Retina (tissue), 1 donor: Measurements from ENCODE around the gene STK16.
"Not testable (repeated sequence)": the region's sequence is repeated elsewhere in the genome, so short reads cannot be mapped to it uniquely, and the experiment has no call there.

Experiments used
- DNase-seq: peaks from one replicate; pipeline ENCODE4 v3.0.0-alpha.2; 2016

Gene STK16

DNA sequence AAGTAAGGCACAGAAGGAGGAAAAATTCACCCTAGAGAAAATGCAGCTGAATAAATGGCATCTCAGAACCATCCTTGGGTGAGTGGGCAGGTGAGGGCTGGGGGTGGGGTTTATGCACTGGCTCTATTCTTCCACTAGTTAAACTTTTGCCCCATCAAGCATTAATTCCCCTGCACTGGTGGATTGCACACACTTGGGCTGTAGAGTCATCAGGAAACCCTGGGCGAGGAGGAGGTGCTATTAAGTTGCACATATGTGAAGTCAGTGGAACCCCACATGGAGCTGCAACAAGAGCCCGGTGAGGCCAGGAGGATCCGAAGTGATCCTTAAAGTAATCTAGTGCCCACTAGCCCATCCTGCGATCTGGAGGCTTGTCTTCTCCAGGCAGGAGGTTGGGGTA is 27.1 kb downstream of the STK16 start:
- DNase-seq: no peak

DNA sequence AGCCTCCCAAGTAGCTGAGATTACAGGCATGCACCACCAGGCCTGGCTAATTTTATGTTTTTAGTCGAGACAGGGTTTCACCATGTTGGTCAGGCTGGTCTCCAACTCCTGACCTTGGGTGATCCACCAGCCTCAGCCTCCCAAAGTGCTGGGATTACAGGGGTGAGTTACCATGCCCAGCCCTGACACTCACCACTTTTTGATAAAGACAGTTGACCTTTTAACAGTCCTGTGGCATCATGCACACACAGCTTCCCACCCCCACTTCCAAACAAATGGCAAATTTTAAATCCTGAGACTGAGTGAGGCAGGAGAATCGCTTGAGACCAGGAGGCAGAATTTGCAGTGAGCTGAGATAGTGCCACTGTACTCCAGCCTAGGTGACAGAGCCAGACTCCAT is 27.7 kb downstream of the STK16 start:
- DNase-seq: no peak

DNA sequence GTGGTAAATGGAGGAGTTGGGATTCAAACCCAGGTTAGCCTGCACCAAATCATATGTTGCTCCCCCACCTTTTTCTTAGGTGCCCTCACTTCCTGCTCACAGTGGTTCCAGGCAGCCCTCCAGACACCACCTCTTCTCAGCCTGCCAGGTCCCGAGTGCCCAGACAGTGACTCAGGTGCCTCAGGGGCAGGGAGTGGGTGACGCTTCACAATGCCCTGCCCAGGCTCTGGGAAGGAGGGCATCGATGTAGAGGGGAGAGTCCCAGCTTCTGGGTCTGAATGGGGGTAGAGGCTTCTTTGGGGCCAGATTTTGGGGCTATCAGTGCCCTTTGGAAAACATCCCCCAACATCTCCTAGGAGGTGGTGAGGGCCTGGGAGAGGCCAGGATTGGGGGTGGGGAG is 28.7 kb downstream of the STK16 start:
- no peak for DNase-seq

DNA sequence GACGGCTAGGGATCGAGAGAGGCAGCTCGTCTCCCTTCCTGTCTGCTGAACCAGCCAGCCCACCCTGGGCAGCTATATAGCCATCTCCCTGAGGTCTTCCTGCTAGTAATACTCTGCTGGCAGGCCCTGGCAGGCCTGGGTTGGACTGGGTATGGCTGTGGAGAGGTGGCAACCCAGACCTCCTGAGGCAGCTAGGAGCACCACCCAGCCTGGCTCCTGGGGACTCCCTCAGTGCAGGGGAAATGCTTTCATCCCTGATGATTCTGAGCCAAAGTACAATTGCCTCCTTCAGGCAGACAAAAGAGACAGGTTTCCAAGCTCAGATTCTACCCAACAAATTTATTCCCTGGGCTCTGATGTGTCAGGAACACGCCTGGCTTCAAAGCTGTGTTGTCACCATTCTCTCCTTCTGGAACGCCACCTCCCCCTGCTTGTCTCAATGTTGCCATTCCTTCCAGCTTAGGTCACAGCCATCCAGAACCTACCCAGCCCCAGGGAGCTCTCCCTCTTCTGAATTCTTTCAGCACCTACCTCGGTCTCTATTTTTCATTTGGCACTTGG is 29.2 kb downstream of the STK16 start:
- no peak for DNase-seq

DNA sequence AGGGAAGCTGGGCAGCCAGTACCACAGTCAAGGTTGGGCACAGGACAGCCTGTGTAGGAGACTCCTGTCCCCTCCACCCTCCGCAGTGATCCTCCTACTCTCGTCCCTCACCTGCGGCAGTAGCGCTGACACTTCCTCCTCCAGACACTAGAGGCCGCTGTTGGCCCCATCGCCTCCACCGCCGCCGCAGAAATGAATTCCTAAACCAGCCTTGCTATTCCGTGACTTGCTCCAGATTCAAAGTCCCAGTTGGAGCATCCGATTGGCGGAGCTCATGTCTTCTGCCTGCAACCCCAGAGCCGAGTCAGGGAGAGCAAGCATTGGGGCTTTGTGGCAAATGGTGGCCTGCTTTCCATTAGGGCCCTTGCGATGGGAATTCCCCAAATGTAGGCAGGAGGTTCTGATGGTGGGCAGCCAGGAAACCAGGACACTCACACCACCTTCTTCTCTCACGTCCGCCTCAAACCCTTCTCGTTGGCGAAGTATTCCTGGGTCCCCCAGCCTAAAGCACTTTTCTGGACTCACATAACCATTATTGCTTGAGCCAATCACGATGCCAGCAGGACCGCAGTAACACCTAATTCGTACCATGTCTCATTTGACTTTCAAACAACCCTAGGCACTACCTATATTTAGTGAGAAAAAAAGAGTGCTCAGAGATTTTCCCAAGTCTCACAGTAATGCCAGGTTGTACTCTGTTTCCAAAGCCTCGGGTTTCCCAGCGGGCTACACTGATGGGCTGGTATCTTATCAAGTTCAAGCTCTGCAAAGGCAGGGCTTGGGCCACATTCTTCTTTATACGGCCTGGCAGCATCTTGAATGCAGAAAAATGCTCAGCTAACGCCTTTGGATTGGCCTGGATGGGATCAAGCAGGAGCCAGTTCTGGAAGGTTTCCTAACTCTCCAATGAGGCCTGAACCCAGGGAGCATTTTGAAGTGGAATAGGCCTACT is 32.7 kb downstream of the STK16 start:
- peak; percentile 90 for DNase-seq

DNA sequence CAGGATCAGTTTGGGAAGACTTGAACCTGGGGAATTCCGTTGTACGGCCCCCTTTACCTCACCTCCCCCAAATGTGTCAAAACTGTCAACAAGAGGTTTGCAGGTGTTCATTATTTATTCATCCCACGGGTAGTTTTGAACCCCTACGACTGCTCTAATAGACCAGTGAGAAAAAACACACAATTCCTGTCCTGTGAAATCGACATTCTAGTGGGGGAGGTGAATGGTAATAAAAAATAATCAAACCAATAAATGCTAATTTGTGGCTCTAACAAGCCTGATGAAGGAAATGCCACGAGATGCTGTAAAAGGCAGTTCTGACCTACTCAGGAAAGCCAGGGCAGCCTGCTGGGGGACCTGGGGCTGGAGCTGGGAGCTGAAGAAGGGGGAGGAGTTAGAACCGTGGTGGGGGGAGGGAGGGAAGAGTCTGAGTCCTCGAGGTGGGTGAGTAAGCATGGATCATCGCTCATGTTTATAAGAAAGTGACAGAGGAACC is 33.4 kb downstream of the STK16 start:
- no peak for DNase-seq

DNA sequence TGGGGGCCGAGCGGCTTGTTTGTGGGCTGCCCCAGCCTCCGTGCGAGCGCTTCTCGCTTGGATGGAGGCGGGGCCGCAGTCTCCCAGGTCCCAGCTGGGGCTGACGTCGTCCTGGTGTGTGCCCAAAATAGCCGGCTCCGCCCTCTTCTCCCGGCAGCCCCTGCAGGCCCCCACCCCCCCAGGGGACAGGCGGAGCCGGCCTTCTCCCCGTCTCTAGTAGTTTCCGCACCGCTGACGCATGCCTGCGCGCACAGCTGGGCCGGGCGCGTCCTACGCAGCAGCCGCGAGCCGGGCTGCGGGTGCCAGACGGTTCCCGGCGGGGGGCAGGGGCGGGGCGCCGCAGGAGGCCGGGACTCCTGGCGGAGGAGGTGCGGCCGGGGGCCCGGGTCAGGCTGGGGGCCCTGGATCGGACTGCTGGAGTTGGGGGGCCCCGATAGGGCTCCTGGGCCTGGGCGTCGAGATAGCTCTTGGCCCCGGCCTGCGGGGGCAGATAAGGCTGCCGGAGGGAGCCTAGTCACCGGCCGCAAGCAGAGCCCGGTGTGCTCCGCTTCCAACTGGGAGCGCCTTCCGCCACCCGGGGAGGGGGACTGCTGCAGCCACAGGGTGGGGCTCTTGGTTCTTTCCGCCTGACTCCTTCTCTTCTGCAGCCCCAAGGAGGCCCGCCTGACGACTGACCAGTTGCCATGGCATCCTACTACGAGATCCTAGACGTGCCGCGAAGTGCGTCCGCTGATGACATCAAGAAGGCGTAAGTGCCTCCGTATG is 34.1 kb downstream of the STK16 start, which contains the start of gene DNAJB2:
TSS of gene DNAJB2 (plus strand) at position 216 of the 765 bp plus-strand sequence. CDS start at position 684, 468 bp downstream.
- peak; percentile 95 for DNase-seq

DNA sequence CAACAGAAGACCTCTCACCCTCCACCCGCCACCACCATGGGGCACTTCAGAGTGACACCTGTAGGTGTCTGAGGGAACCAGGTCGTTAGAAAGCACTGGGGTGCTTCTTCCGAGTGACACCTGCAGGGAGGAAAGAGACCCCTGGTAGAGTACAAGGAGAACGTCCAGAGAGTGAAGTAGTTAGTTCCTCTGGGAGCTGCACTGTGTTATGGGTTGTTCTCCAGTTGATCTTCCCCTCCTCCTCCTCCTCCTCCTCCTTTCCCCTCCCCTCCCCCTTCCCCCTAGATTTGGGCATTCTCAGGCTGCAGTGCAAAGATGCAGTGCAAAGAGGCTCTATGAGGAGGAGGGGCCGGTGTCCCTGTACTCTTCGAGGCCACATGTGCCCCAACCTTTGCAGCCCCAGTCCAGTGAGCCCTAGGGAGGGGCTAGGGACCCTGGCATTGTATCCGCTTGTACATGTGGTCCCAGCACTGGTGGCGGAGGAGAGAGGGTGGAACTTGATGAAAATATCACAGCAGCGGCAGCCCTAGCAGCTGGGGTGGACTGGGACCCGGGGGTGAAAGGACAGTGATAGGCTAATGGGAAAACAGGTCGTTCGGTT is 34.7 kb downstream of the STK16 start:
- DNase-seq: no peak

DNA sequence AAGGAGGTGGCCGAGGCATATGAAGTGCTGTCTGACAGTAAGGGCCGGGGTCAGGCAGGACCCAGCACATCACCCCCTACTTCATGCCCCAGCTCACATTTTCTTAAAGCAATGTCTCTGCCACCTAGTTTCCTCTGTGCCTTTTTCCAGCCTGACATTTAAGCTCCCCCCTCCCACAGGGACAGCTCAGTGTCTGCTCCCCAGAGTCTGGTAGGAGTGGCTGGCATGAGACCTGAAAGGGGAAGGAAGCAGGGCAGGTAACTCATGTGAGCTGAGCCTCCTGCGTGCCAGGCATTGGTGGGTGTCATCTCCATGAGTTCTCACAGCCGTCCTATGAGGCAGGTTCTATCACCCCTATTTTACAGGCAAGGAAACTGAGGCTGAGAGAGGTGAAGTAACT is 35.4 kb downstream of the STK16 start:
- no peak for DNase-seq

DNA sequence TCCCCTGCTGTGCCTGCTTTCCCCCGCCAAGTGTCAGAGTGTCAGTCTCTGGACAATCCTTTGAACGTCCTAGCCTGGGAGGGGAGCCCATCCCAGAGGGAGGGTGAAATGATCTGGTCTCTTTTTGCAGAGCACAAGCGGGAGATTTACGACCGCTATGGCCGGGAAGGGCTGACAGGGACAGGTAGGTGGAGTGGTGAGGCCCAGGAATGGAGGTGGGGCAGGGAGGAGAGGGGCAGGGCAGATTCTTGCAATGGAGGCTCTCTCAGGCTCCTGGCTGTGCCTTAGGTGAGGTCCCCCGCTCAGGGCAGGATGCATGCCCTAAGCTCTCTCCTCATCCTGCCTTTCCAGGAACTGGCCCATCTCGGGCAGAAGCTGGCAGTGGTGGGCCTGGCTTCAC is 36.3 kb downstream of the STK16 start:
- no peak for DNase-seq

DNA sequence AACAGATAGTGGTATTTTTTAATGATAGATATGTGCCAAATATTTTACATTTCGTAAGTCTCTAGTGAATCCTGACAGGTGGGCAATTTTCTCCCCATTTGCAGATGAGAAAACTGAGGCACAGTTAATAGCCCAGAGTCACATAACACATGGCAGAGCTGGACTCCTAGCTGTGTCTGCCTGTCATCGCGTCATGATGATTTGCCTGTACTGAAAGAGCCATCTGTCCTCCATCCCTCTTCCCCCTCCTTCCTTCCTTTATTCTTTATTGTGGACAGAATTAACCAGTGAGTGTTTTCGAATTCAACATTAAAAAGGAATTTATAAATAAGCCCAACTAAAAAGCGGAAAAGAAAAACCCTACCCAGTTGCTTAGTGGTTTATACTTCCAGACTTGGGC is 37.1 kb downstream of the STK16 start:
- DNase-seq: no peak

DNA sequence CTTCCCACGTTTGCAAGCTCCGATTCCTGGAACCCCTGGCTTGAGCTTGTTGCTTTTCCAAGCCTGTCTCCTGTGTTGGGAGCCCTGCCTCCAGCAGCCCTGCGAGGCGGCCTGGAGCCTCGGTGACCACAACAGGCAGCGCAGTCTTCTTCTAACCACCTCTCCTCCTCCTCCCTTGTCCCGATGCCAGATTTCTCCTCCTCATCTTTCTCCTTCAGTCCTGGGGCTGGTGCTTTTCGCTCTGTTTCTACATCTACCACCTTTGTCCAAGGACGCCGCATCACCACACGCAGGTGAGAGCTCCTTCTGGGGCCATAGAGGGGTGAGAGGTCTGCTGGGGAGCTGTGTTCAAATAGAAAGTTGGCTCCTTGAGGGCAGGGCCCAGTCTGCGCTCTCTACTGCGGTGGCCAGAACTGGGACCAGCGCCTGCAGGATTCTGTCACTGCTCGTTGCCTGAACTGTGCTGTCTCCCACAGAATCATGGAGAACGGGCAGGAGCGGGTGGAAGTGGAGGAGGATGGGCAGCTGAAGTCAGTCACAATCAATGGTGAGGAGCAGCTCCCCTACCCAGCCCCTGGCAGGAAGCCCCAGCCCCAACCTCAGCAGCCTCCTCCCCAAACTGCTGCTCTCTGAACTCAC is 37.8 kb downstream of the STK16 start:
- no peak for DNase-seq

DNA sequence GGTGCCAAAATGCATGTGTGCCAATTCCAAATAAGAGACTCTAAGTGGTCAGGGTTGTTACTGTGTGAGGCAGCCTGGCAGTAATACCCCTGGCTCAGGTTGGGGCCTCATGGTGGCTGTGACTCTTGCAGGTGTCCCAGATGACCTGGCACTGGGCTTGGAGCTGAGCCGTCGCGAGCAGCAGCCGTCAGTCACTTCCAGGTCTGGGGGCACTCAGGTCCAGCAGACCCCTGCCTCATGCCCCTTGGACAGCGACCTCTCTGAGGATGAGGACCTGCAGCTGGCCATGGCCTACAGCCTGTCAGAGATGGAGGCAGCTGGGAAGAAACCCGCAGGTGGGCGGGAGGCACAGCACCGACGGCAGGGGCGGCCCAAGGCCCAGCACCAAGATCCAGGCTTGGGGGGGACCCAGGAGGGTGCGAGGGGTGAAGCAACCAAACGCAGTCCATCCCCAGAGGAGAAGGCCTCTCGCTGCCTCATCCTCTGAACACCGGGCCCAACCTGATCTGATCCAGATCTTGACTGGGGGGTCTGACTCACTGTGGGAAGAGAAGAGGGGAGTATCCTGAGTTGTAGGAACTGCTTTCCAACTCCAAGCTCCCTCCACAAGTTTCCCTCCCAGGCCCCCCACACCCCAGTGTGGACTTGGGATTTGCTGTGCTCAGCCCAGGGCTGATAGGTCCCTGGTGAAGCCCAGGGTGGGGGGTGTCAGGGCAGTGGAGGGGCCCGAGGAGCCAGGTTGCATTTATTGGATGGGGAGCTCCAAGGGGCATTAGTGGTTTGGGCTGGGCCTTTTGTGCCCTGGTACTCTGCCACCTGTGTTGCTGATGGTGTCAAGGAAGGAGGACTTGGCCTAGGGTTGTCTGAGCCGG is 39.5 kb downstream of the STK16 start:
- DNase-seq: no peak

DNA sequence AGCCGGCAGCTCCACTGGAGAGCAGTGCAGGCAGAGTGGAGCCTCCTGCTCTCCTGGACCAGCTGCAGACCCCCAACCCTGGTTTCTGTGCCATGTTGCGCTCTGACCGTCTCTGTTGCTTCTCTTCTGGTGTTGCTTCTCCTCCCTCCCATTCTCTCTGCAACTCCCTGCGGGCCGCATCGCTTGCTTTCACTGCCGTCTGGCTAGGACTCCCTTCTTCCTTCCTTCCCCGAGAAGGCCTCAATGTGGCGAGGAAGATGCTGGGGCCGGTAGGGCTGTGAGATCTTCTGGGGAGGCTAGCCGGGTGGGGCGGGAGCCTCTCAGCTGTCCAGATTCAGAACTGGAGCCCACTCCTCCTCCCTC is 40.1 kb downstream of the STK16 start:
- DNase-seq: no peak

DNA sequence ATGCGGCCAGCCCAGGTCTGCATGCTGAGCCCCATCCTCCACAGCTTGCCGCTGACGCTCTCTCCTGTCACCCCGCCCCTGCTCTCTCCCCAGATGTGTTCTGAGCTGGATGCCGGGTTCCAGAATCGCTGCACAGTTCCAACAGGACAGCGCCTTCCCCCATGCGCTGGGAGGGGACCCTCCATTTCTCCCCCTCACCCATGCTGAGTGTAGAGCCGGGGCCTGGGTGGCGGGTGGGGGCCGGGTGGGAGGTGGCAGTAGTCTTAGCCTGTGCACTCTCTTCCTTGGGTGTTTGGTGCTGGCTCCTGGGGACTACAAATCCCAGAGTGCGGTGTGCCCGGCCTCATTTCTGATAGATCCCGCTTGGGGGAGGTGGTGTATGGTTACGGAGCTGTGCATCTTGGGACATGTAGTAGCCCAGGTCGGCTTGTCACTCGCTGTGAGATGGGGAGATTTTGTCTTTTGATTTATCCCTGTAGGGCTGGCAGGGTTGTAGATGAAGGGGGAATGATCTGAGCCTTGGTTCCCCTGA is 40.7 kb downstream of the STK16 start:
- DNase-seq: no peak

DNA sequence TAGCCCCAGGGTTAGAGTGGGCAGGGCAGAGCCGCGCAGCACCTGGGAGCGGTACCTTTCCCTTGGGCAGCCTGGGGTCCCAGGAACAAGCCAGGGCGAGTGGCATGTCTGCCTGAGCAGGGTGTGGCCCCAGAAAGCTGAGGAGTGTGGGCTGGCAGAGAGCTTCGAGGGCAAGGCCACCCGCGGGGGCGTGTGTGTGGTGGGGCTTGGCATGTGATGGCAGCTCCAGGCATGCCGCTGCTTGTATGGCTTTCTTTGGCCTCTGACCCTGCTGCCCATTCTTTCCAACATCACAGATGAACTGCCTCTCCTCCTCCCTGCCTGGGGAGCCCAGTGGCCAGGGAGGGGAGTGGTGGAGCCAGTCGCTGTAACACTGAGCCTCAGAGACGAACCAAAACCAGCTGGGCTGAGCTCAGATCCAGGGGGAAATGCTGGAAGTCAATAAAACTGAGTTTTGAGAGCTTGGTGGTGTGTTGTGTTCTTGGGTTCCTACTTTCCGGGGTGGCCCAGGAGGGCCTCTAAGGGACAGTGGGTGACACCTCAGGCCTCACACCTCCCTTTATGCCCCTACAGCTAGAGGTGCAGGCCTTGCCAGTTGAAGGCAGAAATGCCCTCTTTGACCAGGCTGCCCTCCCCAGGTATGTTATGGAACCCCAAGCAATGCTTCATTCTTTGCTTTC is 41.3 kb downstream of the STK16 start:
- DNase-seq: no peak

DNA sequence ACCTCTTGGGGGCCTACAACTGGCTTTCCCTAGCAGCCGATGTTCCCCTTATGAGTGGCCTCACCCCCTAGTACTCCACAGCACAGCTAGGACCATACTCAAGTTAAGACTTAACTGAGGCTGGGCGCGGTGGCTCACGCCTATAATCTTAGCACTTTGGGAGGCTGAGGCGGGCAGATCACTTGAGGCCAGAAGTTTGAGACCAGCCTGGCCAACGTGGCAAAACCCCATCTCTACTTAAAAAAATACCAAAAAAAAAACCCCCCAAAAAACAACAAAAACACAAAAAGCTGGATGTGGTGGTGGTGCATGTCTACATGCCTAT is 41.8 kb downstream of the STK16 start:
- not testable (repeated sequence) for DNase-seq

DNA sequence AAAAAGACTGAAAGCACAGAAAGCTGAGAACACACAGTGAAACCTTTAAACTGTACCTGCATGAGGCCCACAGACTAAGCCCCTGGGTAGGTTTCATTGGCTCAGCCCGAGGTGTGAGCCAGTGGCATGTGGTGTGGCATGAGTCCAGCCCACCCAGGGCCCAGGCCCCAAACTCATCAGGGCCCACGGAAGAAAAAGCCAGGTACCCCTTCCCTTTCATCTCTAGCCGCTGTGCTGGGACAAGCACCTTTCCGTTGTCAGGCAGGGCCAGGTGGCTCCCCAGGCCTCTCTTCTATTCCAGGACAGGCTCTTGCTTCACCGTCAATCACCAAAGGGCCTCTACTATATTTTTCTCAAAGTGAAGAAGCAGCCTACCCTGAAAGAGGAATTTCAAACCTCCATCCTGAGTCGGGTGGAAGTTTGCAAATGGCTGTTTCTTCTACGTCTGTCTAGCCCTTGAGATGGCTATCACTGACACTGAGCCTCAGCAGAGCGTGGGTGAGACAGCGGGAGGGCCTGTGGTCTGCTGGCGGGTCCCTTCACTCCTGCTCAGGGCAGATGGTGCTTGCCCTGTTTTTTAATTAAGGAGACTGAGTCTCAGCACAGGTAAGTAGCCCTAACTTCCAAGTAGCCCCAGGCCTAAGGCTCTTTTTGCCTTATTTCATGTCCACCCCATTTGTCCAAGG is 42.4 kb downstream of the STK16 start:
- DNase-seq: no peak

DNA sequence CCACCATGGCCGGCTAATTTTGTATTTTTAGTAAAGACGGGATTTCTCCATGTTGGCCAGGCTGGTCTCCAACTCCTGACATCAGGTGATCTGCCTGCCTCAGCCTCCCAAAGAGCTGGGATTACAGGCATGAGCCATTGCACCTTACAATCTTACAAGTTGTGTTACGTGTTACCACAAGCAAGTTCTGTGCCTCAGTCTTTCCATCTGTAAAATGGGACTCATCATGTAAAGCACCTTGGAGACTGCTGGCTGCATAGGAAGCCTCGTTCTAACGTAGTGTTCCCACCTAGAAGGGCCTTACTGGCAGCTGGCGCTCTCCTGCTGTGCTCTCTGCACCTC is 43.9 kb downstream of the STK16 start:
- no peak for DNase-seq
